ENCODE results near the gene TRPM3.

Gene TRPM3

GRCh38 chr9:70553707-70554673 is 567.4 kb downstream of the TRPM3 start:
- ATAC-seq (no peak), DNase-seq (no peak)

- ATAC-seq: no peak
These were observed 568.9 kb downstream of the TRPM3 start for GRCh38 chr9:70552561-70552960.

GRCh38 chr9:70551801-70552200 is 569.6 kb downstream of the TRPM3 start:
- DNase-seq: no peak
- no peak for ATAC-seq

More at GRCh38 chr9:70552561-70552960, 568.9 kb downstream of the TRPM3 start:
- DNase-seq: no peak

- no peak for ATAC-seq
These were observed 570.0 kb downstream of the TRPM3 start for GRCh38 chr9:70551396-70551795.

GRCh38 chr9:70549926-70550325 is 571.5 kb downstream of the TRPM3 start:
- no peak for DNase-seq

More at GRCh38 chr9:70551396-70551795, 570.0 kb downstream of the TRPM3 start:
- no peak for DNase-seq

GRCh38 chr9:70542311-70542931 is 579.0 kb downstream of the TRPM3 start:
- no peak for ATAC-seq

More at GRCh38 chr9:70549926-70550325, 571.5 kb downstream of the TRPM3 start:
- no peak for ATAC-seq

GRCh38 chr9:70540016-70540415 is 581.4 kb downstream of the TRPM3 start:
- ATAC-seq: no peak
- DNase-seq: no peak

More at GRCh38 chr9:70542311-70542931, 579.0 kb downstream of the TRPM3 start:
- no peak for DNase-seq

GRCh38 chr9:70539526-70539925 is 581.9 kb downstream of the TRPM3 start:
- ATAC-seq (no peak), DNase-seq (no peak)

GRCh38 chr9:70539001-70539400 is 582.4 kb downstream of the TRPM3 start:
- ATAC-seq (no peak), DNase-seq (no peak)

GRCh38 chr9:70537084-70537483 is 584.3 kb downstream of the TRPM3 start:
- ATAC-seq (no peak), DNase-seq (no peak)

GRCh38 chr9:70535546-70536323 is 585.7 kb downstream of the TRPM3 start:
- DNase-seq (no peak), ATAC-seq (no peak)

GRCh38 chr9:70534471-70534870 is 587.0 kb downstream of the TRPM3 start:
- DNase-seq: no peak
- no peak for ATAC-seq

GRCh38 chr9:70534061-70534460 is 587.4 kb downstream of the TRPM3 start:
- DNase-seq (no peak), ATAC-seq (no peak)

- ATAC-seq (no peak), DNase-seq (no peak)
These were observed 587.9 kb downstream of the TRPM3 start for GRCh38 chr9:70533492-70533891.

- ATAC-seq (no peak), DNase-seq (no peak)
These were observed 588.7 kb downstream of the TRPM3 start for GRCh38 chr9:70532716-70533115.

- no peak for ATAC-seq
These were observed 590.1 kb downstream of the TRPM3 start for GRCh38 chr9:70531311-70531710.

GRCh38 chr9:70530716-70531115 is 590.7 kb downstream of the TRPM3 start:
- DNase-seq (no peak), ATAC-seq (no peak)

More at GRCh38 chr9:70531311-70531710, 590.1 kb downstream of the TRPM3 start:
- no peak for DNase-seq

GRCh38 chr9:70529833-70530232 is 591.6 kb downstream of the TRPM3 start:
- ATAC-seq (no peak), DNase-seq (no peak)

- no peak for DNase-seq
- ATAC-seq: no peak
These were observed 592.0 kb downstream of the TRPM3 start for GRCh38 chr9:70529377-70529776.

GRCh38 chr9:70526902-70527301 is 594.5 kb downstream of the TRPM3 start:
- no peak for DNase-seq
- no peak for ATAC-seq

GRCh38 chr9:70525519-70525918 is 595.9 kb downstream of the TRPM3 start:
- DNase-seq: no peak
- ATAC-seq: peak; percentile 49
